CD4-positive, alpha-beta T cell treated with Interleukin-6 at 100 ng/mL for 8 hours (primary cell): Measurements from ENCODE around the gene NHERF2.

ENCODE experiments used
- DNase-seq: peaks from one replicate; pipeline ENCODE4 v3.0.0-alpha.2; 2020; ENCODE audit warnings: mixed read lengths, low spot score

The NHERF2 gene

GRCh38 chr16:2082983-2083364 is 56.3 kb downstream of the NHERF2 start:
- DNase-seq: no peak

- no peak for DNase-seq
These were observed 56.7 kb downstream of the NHERF2 start for GRCh38 chr16:2083409-2083808.

GRCh38 chr16:2083876-2084780 is 57.4 kb downstream of the NHERF2 start:
- DNase-seq: no peak

GRCh38 chr16:2084895-2085625 is 58.4 kb downstream of the NHERF2 start:
- DNase-seq: no peak

GRCh38 chr16:2085669-2086068 is 59.0 kb downstream of the NHERF2 start:
- no peak for DNase-seq

- DNase-seq: no peak
These were observed 59.5 kb downstream of the NHERF2 start for GRCh38 chr16:2086106-2086742.

- no peak for DNase-seq
These were observed 60.4 kb downstream of the NHERF2 start for GRCh38 chr16:2086812-2087747.

- no peak for DNase-seq
These were observed 61.3 kb downstream of the NHERF2 start for GRCh38 chr16:2087748-2088631.
